ENCODE measurements around the gene RYR3.

The RYR3 gene

GRCh38 chr15:33701304-33701696 lies 390.5 kb downstream of the RYR3 start:
- no peak for DNase-seq (ENCODE audit: low read depth in 2 of 2)

- DNase-seq (ENCODE audit: low read depth in 2 of 2): no peak
Measured at GRCh38 chr15:33706173-33706572, 395.4 kb downstream of the RYR3 start.

DNA sequence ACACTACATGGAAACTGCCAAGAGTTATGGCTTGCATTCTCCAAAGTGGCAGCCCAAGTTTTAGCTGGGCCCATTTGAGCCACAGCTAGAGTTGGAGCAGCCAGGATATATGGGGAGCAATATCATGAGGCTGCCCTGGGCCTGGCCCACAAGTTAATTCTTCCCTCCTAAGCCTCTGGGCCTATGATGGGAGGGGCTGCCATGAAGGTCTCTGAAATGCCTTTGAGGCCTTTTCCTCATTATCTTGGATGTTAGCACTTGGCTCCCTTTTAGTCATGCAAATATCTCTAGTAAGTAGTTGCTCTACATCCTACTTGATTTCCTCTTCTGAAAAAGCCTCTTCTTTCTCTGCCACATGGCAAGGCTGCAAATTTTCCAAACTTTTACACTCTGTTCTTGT lies 400.0 kb downstream of the RYR3 start:
- DNase-seq (ENCODE audit: low read depth in 2 of 2): no peak

DNA sequence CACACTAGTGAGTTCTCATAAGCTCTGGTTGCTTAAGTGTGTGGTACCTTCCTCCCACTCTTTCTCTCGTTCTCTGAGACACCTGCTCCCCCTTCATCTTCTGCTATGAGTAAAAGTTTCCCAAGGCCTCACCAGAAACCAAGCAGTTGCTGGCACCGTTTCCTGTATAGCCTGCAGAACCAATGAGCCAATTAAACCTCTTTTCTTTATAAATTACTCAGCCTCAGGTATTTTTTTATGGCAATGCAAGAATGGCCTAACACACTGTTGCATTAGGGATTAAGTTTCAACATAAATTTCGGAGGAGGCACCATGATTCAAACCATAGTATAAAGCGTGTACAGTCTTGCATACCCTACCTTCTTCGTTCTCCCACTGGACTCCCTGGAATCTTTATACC lies 405.3 kb downstream of the RYR3 start:
- no peak for DNase-seq (ENCODE audit: low read depth in 2 of 2)

- no peak for DNase-seq (ENCODE audit: low read depth in 2 of 2)
Measured at GRCh38 chr15:33720952-33721351, 410.2 kb downstream of the RYR3 start.

DNA sequence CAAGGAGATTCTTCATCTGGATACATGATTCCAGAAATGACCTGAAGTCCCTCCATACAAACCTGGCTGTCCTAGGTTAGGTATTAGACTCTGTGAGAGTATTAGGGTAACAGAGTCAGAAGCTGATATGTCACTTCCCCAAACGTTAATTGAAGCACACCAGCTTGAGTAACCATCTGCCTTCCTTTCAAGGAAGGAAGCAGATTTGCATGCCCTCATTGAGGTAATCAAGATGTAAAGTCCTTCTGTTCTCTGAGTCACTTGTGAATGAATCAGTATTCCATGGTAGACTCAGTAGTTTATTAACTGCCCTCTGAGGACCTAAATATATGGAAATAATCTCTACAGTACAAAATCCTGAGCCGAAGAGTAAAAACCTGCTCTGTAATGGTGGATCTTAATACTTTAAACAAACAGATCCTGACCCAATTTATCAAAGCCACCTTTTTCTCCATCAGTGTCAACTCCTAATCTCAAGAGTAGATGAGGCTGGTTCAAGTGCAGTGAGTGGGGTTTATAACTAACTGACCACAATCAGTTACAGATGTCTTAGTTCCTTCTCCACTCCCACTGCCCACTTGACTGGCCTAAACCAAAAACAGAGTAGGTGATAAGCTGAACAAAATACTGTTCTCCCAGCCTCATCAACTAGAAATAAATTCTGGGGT lies 411.4 kb downstream of the RYR3 start:
- DNase-seq (ENCODE audit: low read depth in 2 of 2): no peak

DNA sequence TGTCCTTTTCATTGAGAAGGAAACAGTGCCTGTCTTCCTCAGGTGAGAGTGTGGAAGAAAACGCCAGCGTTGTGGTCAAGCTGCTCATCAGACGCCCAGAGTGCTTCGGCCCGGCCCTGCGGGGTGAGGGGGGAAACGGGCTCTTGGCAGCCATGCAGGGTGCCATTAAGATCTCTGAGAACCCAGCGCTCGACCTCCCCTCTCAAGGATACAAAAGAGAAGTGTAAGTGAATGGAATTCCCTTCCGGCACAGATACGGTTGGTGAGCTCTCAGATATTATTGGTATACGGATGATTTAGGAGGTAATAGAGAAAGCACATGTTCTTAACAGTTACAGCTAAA lies 411.9 kb downstream of the RYR3 start:
- no peak for DNase-seq (ENCODE audit: low read depth in 2 of 2)

DNA sequence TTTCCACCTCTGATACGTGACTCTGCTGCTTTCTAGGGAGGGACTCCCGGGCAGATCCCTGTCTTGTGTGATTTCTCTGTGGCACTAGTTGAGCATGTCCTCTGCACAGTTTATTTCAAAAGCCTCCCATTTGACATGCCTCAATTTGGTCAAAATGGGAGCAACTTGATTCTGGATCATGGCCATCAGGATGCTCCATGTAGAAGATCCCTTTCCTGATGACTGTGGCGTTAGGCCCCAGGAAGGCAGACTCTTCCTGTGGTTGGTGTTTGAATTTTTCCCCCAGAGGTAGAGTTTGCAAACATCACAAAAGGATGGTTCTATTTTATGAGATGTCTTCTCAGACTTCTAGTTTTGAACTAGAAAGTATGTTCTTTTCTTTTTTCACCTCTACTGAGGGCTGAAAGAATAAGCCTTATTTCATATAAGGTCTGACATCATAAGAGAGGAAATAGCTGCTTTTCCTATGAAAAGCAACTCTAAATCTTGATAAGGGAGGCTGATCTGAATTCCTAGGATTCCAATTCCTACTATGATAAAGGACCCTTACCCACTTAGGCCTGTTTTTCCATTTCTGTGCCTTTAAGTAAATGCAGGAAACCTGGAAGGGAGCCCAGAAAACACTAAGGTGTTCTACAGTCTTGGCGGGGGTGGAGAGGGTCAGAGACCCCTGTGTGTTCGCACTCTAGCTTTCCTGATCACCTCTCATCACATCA lies 413.7 kb downstream of the RYR3 start:
- DNase-seq (ENCODE audit: low read depth in 2 of 2): no peak

DNA sequence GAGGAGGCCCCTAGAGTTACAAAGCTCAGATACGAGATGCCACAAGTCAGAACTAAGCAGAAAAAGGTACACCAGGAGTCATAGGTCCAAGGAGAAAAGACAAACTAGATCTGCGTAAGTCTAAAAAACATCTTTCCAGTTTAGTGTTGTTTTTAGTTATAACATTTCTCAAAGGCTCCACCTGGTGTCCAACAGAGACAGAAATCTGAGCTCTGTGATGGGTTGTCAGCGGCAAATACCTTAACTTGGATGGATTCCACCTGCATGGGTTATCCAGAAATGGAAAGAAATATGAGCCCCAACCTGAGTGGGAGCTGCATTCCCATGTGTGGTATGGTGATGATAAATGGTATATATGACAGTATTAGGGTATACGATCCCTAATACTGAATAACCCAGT lies 418.9 kb downstream of the RYR3 start:
- no peak for DNase-seq (ENCODE audit: low read depth in 2 of 2)

- DNase-seq (ENCODE audit: low read depth in 2 of 2): no peak
Measured at GRCh38 chr15:33730815-33731214, 420.0 kb downstream of the RYR3 start.

DNA sequence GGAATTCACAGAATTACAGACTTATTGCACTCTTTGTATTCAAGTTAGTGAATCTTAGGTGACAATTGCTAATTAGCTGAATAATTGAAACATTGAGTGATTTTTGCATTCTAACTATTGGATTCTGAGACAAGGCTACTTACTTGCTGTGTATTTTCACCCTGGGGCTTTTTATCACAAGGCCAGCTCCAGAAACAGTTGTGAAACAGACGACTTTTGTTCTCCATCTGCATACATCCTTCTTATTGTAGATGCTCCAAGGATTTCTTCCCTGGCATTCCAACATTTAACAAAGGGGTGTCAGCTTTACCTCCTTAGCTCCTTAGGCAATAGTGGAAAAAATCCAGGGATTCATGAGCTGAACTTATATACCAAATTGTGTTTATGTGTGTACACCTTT lies 424.4 kb downstream of the RYR3 start:
- no peak for DNase-seq (ENCODE audit: low read depth in 2 of 2)

DNA sequence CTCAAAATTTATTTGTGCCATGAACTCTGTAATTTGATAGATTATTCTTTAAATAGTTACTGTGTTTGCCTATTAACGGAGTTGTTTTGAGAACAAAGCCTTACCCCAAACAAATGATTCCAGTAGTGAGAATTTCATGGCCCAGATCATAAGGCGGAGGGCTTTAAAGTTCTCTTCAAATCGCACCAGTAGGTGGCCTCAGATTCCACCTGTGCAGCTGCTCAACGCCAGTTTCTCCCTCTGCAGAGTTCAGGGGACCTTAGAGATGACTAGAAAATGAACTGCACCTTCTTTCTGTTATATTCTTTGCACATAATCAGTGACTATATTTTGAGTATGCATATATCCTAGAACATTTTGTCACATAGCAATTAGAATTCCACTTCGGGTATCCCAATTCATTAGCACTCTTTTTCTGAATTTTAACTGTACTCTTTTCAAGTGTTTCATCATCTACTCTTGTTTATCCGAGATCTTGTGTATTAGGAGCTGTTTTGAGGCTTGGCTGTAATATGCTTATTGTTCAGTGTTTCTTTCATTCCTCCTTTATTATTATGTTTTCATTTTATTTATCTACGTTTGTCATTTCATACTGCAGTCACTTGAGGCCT lies 425.0 kb downstream of the RYR3 start:
- no peak for DNase-seq (ENCODE audit: low read depth in 2 of 2)

DNA sequence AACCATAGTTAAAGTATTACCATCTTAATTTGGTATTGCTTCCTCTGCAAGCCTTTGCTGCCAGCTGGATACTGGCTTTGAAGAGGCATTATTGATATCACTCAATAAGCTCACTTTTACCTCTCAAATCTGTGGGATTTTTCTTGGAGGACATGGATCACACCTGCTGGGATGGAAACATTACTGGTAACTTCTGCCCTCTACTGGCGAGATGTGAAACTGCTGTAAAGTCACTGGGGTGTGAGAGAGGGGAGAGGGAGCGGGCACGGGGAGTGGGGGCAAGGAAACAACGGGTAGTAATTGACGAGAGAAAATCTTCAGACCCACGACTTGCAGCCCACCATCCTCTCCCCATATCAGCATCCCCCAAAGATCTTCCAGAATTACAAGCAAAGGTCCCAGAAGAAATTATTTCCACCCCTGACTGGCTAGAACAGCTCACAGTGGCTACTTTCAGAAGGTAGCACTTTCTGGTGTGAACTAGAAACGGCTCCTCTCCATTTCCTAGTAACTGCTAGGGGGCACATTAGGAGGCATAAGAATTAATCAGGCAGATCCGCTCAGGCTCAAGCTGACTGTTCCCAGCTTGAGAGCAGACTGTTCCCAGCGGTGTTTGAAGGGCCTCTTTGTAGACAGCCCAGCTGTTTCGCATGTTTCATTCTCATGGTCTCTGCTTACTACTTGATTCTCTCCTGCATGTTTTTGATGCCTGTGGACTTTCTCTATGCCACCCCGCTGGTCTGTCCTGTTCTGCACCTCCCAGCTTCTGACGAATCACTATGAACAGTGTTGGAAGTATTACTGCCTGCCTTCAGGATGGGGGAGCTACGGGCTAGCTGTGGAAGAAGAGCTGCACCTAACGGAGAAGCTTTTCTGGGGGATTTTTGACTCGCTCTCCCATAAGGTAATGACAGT lies 427.2 kb downstream of the RYR3 start:
- DNase-seq (ENCODE audit: low read depth in 2 of 2): peak in 1 of 2 donors; percentile 3

- DNase-seq (ENCODE audit: low read depth in 2 of 2): no peak
Measured at GRCh38 chr15:33738941-33739664, 428.3 kb downstream of the RYR3 start.

DNA sequence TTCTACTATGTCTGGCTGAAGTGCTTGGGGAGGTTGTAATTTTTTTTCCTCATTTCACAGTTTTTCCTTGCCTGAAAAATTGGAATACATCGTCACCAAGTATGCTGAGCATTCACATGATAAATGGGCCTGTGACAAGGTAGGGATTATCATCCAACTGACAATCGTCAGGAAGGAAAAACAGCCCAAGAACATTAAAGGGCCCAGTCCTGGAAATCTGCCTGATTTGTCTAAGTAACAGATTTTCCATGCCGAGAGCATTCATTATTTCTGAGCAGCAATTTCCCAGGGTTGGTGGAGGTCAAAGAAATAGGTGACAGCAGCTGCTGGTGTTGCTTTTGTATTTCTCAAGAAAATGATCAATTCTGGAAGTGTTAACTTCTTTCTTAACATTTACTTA lies 431.5 kb downstream of the RYR3 start:
- DNase-seq (ENCODE audit: low read depth in 2 of 2): no peak

- no peak for DNase-seq (ENCODE audit: low read depth in 2 of 2)
Measured at GRCh38 chr15:33742800-33743199, 432.0 kb downstream of the RYR3 start.

- no peak for DNase-seq (ENCODE audit: low read depth in 2 of 2)
Measured at GRCh38 chr15:33746203-33746602, 435.4 kb downstream of the RYR3 start.

DNA sequence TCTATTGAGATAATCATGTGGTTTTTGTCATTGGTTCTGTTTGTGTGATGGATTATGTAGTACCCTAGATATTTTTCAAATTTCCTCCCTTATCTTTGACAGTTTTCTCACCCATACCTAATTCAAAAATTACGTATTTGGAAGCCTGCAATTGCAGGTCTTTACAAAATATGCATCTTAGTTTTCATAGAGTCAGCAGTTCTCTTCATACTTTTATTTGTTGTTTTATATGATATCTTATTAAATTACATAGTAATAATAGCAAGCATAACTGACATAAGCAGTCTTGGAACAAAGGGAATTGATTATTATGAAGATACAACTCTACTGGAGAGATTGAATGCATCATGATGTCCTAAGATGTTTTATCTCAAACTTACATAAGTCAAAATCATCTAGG lies 442.2 kb downstream of the RYR3 start:
- DNase-seq (ENCODE audit: low read depth in 2 of 2): no peak

- DNase-seq (ENCODE audit: low read depth in 2 of 2): no peak
Measured at GRCh38 chr15:33754242-33754641, 443.5 kb downstream of the RYR3 start.

- DNase-seq (ENCODE audit: low read depth in 2 of 2): no peak
Measured at GRCh38 chr15:33756961-33757360, 446.2 kb downstream of the RYR3 start.

GRCh38 chr15:33757516-33758232 lies 446.9 kb downstream of the RYR3 start:
- no peak for DNase-seq (ENCODE audit: low read depth in 2 of 2)

Measured in stimulated activated CD4-positive, alpha-beta T cell treated with anti-CD3 and anti-CD28 coated beads, Interleukin-1b, Interleukin-23, amount 100 ng/mL, for 4 hours (primary cell).